GM19463 (cell line): Measurements from ENCODE around the gene IFNL2.
"Not testable (repeated sequence)": the region's sequence is repeated elsewhere in the genome, so short reads cannot be mapped to it uniquely, and the experiment has no call there.

Experiments used
- ATAC-seq: cut with Tn5 transposase; IDR thresholded peaks from one replicate; pipeline ENCODE4 v1.9.1; 2021; ENCODE audit warnings: mild to moderate bottlenecking, moderate library complexity; ENCODE audit not compliant: unreplicated experiment

IFNL2 gene

GRCh38 chr19:39252458-39252857 lies 15.7 kb upstream of the IFNL2 start:
- no peak for ATAC-seq

GRCh38 chr19:39253374-39254149 lies 14.6 kb upstream of the IFNL2 start:
- ATAC-seq, result no peak

GRCh38 chr19:39254531-39255345 lies 13.5 kb upstream of the IFNL2 start:
- ATAC-seq, result no peak

GRCh38 chr19:39257227-39257626 lies 11.0 kb upstream of the IFNL2 start:
- ATAC-seq, result no peak

GRCh38 chr19:39261704-39262103 lies 6.5 kb upstream of the IFNL2 start:
- ATAC-seq, result no peak

- ATAC-seq, result no peak
These were observed 5.7 kb upstream of the IFNL2 start for GRCh38 chr19:39262496-39262895.

GRCh38 chr19:39263912-39264305 lies 4.3 kb upstream of the IFNL2 start:
- ATAC-seq, result no peak

- ATAC-seq, result no peak
These were observed 3.6 kb upstream of the IFNL2 start for GRCh38 chr19:39264306-39265290.

GRCh38 chr19:39265321-39265916 lies 2.8 kb upstream of the IFNL2 start:
- ATAC-seq, result no peak

GRCh38 chr19:39268531-39269223 lies 481 bp downstream of the IFNL2 start:
- not testable (repeated sequence) for ATAC-seq

- ATAC-seq, result not testable (repeated sequence)
These were observed 1.2 kb downstream of the IFNL2 start for GRCh38 chr19:39269369-39269768.

- no peak for ATAC-seq
These were observed 2.1 kb downstream of the IFNL2 start for GRCh38 chr19:39270036-39270871.

GRCh38 chr19:39273859-39274258 lies 5.7 kb downstream of the IFNL2 start:
- ATAC-seq, result not testable (repeated sequence)

GRCh38 chr19:39275578-39275977 lies 7.4 kb downstream of the IFNL2 start:
- no peak for ATAC-seq

- ATAC-seq, result no peak
These were observed 8.5 kb downstream of the IFNL2 start for GRCh38 chr19:39276740-39277139.

- ATAC-seq, result no peak
These were observed 9.4 kb downstream of the IFNL2 start for GRCh38 chr19:39277598-39277997.

GRCh38 chr19:39282021-39282420 lies 13.8 kb downstream of the IFNL2 start:
- no peak for ATAC-seq

GRCh38 chr19:39284032-39284431 lies 15.8 kb downstream of the IFNL2 start:
- ATAC-seq, result no peak

- no peak for ATAC-seq
These were observed 25.2 kb downstream of the IFNL2 start for GRCh38 chr19:39293394-39293793.
